Measurements from ENCODE around the gene TMEM205. TPM values are rescaled to one million over a fixed set of nuclear protein-coding genes. Genes with fewer than 3 reads are reported as not detected.

Gene TMEM205
- total RNA-seq, result 56.8 to 61.4 TPM (median 57.2 TPM) in 3 replicates

DNA sequence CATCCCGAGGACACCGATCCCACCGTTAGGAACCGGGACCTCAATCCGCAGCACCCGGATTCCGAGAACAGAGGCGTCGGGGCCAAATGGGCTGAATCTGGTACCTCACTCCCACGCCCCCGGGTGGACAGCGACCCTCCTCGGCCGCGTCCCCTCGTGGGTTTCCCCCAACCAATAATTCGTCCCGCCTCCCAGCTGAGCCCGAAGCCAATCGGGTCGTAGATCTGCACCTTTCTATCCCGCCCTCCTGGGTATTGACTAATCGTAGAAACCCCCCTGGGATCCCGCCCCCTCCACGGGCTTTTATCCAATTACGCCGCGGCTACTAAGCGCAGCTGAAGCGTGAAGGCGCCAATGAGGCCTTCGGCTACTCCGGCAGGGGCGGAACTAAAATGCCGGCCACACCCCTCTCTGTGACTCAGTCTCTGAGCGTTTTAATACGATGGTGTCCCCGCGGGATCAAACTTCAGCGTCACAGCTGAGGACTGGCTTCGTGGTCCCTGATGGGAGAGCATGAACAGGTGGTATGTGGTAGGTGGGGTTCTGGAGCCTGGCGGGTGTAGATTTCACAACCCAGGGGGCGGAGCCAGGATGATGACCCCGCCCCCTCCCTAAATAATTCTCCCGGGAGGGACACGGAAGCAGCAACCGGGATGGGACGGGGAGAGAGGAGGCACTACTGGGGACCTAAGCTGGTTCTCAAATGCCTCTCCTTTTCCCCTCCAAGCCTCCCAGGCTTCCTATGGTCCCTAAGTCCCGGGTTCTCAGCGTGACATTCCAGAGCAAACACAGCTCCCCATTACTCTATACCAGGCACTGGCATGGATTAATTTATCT, at the start of gene TMEM205, which contains the start of gene CCDC159:
TMEM205 (minus strand) TSS at position 165 of the 837 bp plus-strand sequence. CDS start 649 bp downstream, outside the sequence.
CCDC159 (plus strand) TSS at position 416 of the 837 bp plus-strand sequence; CDS start at position 504, 88 bp downstream.
- H3K27me3 Mint-ChIP-seq (ENCODE audit: low read depth), result peaks cover 3% of the 10 kb centered on the region

GRCh38 chr19:11390933-11391680, 45.0 kb upstream of the TMEM205 start:
- no peak for TF ChIP-seq CTCF (IDR thresholded peaks at IDR 0.05; ENCODE audit: unreplicated experiment)
- Mint-ChIP-seq H3K4me3 (no peak overlapping the region), H3K9me3 (no peaks in the 10 kb centered on the region), H3K27me3 (ENCODE audit: low read depth) (no peaks in the 10 kb centered on the region), H3K36me3 (no peaks in the 10 kb centered on the region), H3K27ac (no peak overlapping the region), H3K4me1 (no peaks in the 10 kb centered on the region)
- DNase-seq (ENCODE audit: low spot score in 2 of 2, unreplicated experiment in 2 of 2), result no peak

More for the DNA sequence above, at the start of gene TMEM205, which contains the start of gene CCDC159:
- peak; percentile 95 to 96 for DNase-seq (ENCODE audit: low spot score in 2 of 2, unreplicated experiment in 2 of 2)
- peak within 1 kb of the TSS; percentile 94 for H3K27ac Mint-ChIP-seq
- H3K4me3 Mint-ChIP-seq, result peak within 1 kb of the TSS; percentile 97
- peaks cover 10% of the 10 kb centered on the region for H3K9me3 Mint-ChIP-seq
- peaks cover 6% of the 10 kb centered on the region for H3K36me3 Mint-ChIP-seq
- TF ChIP-seq CTCF (IDR thresholded peaks at IDR 0.05; ENCODE audit: unreplicated experiment), result no peak
- peaks cover 23% of the 10 kb centered on the region for H3K4me1 Mint-ChIP-seq

- H3K27ac Mint-ChIP-seq, result no peak overlapping the region
Measured at GRCh38 chr19:11390359-11390758, 44.3 kb upstream of the TMEM205 start.

GRCh38 chr19:11387162-11388034, 41.3 kb upstream of the TMEM205 start:
- no peaks in the 10 kb centered on the region for H3K36me3 Mint-ChIP-seq
- peaks cover 4% of the 10 kb centered on the region for H3K4me1 Mint-ChIP-seq
- DNase-seq (ENCODE audit: low spot score in 2 of 2, unreplicated experiment in 2 of 2), result no peak
- H3K4me3 Mint-ChIP-seq, result no peak overlapping the region
- H3K27ac Mint-ChIP-seq, result no peak overlapping the region
- H3K27me3 Mint-ChIP-seq (ENCODE audit: low read depth), result peaks cover 13% of the 10 kb centered on the region
- TF ChIP-seq CTCF (IDR thresholded peaks at IDR 0.05; ENCODE audit: unreplicated experiment), result no peak
- H3K9me3 Mint-ChIP-seq, result no peaks in the 10 kb centered on the region

More at GRCh38 chr19:11390359-11390758, 44.3 kb upstream of the TMEM205 start:
- TF ChIP-seq CTCF (IDR thresholded peaks at IDR 0.05; ENCODE audit: unreplicated experiment), result no peak
- no peaks in the 10 kb centered on the region for H3K36me3 Mint-ChIP-seq
- no peak overlapping the region for H3K4me3 Mint-ChIP-seq
- no peaks in the 10 kb centered on the region for H3K27me3 Mint-ChIP-seq (ENCODE audit: low read depth)
- no peaks in the 10 kb centered on the region for H3K9me3 Mint-ChIP-seq
- H3K4me1 Mint-ChIP-seq, result no peaks in the 10 kb centered on the region
- DNase-seq (ENCODE audit: low spot score in 2 of 2, unreplicated experiment in 2 of 2), result no peak

GRCh38 chr19:11384778-11385129, 38.7 kb upstream of the TMEM205 start:
- H3K9me3 Mint-ChIP-seq, result no peaks in the 10 kb centered on the region
- no peaks in the 10 kb centered on the region for H3K36me3 Mint-ChIP-seq
- DNase-seq (ENCODE audit: low spot score in 2 of 2, unreplicated experiment in 2 of 2), result no peak
- H3K27ac Mint-ChIP-seq, result no peak overlapping the region
- H3K27me3 Mint-ChIP-seq (ENCODE audit: low read depth), result peaks cover 25% of the 10 kb centered on the region
- no peak for TF ChIP-seq CTCF (IDR thresholded peaks at IDR 0.05; ENCODE audit: unreplicated experiment)
- H3K4me3 Mint-ChIP-seq, result peak overlapping the region; percentile 50
- H3K4me1 Mint-ChIP-seq, result peaks cover 18% of the 10 kb centered on the region

All from mesothelial cell of epicardium (in vitro differentiated cells).